Cerebellar cortex (tissue), 1 donor: ENCODE data around the gene GH2.

Source experiments
- DNase-seq: peaks from one replicate; pipeline ENCODE4 v3.0.0-alpha.2; 2015; ENCODE audit warnings: low spot score

Gene GH2

GRCh38 chr17:63840591-63841349 lies 41.0 kb downstream of the GH2 start:
- DNase-seq: no peak

- peak; percentile 96 for DNase-seq
Measured at GRCh38 chr17:63838631-63839171, 43.0 kb downstream of the GH2 start.

GRCh38 chr17:63837962-63838600 lies 43.7 kb downstream of the GH2 start:
- DNase-seq: peak; percentile 45

GRCh38 chr17:63837480-63837879 lies 44.3 kb downstream of the GH2 start:
- DNase-seq: no peak

GRCh38 chr17:63836811-63837210 lies 44.9 kb downstream of the GH2 start:
- DNase-seq: no peak

GRCh38 chr17:63835167-63835720 lies 46.5 kb downstream of the GH2 start:
- DNase-seq: no peak

- DNase-seq: peak; percentile 80
Measured at GRCh38 chr17:63834431-63835166, 47.1 kb downstream of the GH2 start.

- no peak for DNase-seq
Measured at GRCh38 chr17:63833741-63834373, 47.9 kb downstream of the GH2 start.

GRCh38 chr17:63833026-63833740 lies 48.6 kb downstream of the GH2 start:
- DNase-seq: no peak

- no peak for DNase-seq
Measured at GRCh38 chr17:63832455-63832854, 49.3 kb downstream of the GH2 start.

GRCh38 chr17:63832014-63832413 lies 49.7 kb downstream of the GH2 start:
- no peak for DNase-seq

- DNase-seq: no peak
Measured at GRCh38 chr17:63831505-63831904, 50.2 kb downstream of the GH2 start.

- no peak for DNase-seq
Measured at GRCh38 chr17:63830904-63831491, 50.7 kb downstream of the GH2 start.

GRCh38 chr17:63830278-63830677 lies 51.5 kb downstream of the GH2 start:
- DNase-seq: no peak
